HG02973 (cell line): ENCODE results near the gene INPP1.
A peak's percentile ranks its signal among the peaks of the same experiment; 100 is the strongest.
"Not testable (repeated sequence)": the region's sequence is repeated elsewhere in the genome, so short reads cannot be mapped to it uniquely, and the experiment has no call there.

Experiments
- ATAC-seq: cut with Tn5 transposase; IDR thresholded peaks from one replicate; pipeline ENCODE4 v1.9.1; 2021; ENCODE audit warnings: moderate library complexity; ENCODE audit not compliant: unreplicated experiment

The INPP1 gene

GRCh38 chr2:190343536-190344275, at the start of gene INPP1:
Gene INPP1 (plus strand): TSS chr2:190343589. CDS start chr2:190360103, 16,514 bp downstream.
- peak; percentile 51 for ATAC-seq

GRCh38 chr2:190297880-190298279, 45.5 kb upstream of the INPP1 start:
- ATAC-seq = not testable (repeated sequence)

GRCh38 chr2:190301032-190301431, 42.4 kb upstream of the INPP1 start:
- no peak for ATAC-seq

GRCh38 chr2:190302052-190302451, 41.3 kb upstream of the INPP1 start:
- ATAC-seq = no peak

GRCh38 chr2:190303647-190304046, 39.7 kb upstream of the INPP1 start:
- no peak for ATAC-seq

- ATAC-seq = no peak
Observed at GRCh38 chr2:190304404-190304803, 39.0 kb upstream of the INPP1 start.

GRCh38 chr2:190308031-190308430, 35.4 kb upstream of the INPP1 start:
- ATAC-seq = no peak

GRCh38 chr2:190311893-190312634, 31.3 kb upstream of the INPP1 start:
- no peak for ATAC-seq

GRCh38 chr2:190312635-190313025, 30.8 kb upstream of the INPP1 start:
- ATAC-seq = not testable (repeated sequence)

GRCh38 chr2:190313880-190314279, 29.5 kb upstream of the INPP1 start:
- no peak for ATAC-seq

- ATAC-seq = no peak
Observed at GRCh38 chr2:190315273-190315672, 28.1 kb upstream of the INPP1 start.

- ATAC-seq = no peak
Observed at GRCh38 chr2:190318514-190318913, 24.9 kb upstream of the INPP1 start.

GRCh38 chr2:190318931-190319554, 24.3 kb upstream of the INPP1 start:
- ATAC-seq = peak; percentile 25

GRCh38 chr2:190319555-190320498, 23.6 kb upstream of the INPP1 start, which contains the start of gene HIBCH:
Gene HIBCH (minus strand): TSS chr2:190319826. CDS start chr2:190319750, 76 bp downstream.
- peak; percentile 91 for ATAC-seq

- ATAC-seq = no peak
Observed at GRCh38 chr2:190320696-190321095, 22.7 kb upstream of the INPP1 start.

GRCh38 chr2:190323406-190323805, 20.0 kb upstream of the INPP1 start:
- ATAC-seq = no peak

- ATAC-seq = no peak
Observed at GRCh38 chr2:190325588-190325987, 17.8 kb upstream of the INPP1 start.

GRCh38 chr2:190327867-190328572, 15.4 kb upstream of the INPP1 start:
- no peak for ATAC-seq

- ATAC-seq = no peak
Observed at GRCh38 chr2:190328573-190329147, 14.7 kb upstream of the INPP1 start.

- ATAC-seq = no peak
Observed at GRCh38 chr2:190333395-190333794, 10.0 kb upstream of the INPP1 start.
